ENCODE data around the gene BTN1A1. TPM values are rescaled to one million over a fixed set of nuclear protein-coding genes. Genes with fewer than 3 reads are reported as not detected.

BTN1A1 gene
- total RNA-seq, 4 donors from 2014 or later: not detected

DNA sequence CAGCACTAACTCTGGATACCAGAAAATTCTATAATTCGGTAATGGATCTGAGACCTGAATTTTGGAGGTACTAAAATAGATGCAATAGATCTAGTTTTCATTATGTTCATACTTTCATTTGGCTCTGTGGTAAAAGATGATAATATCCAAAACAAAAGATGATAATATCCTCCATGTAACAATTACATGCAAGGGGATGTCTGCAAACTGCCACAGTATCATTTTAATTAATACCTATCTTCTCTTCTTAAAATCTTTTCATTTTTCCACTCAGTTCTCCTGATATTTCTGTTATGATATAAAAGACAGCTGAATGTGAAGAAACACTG, 26.7 kb upstream of the BTN1A1 start:
- peak overlapping the region; percentile 86 to 99 (median 90) for H3K27ac ChIP-seq
- 50 to 52% methylated on average over 1 of the region's 1 CpG for WGBS, 2 donors (ENCODE audit: low coverage in 1 of 2)
- H3K36me3 ChIP-seq: peaks cover 0 to 21% of the 10 kb centered on the region in 2 donors
- ATAC-seq: no peak
- H3K4me1 ChIP-seq: peaks cover 0 to 32% (median 6%) of the 10 kb centered on the region in 3 donors
- H3K4me3 ChIP-seq: peak overlapping the region; percentile 48 to 91
- peaks cover 0 to 6% (median 0%) of the 10 kb centered on the region in 3 donors for H3K9me3 ChIP-seq
- TF ChIP-seq POLR2AphosphoS5 (IDR thresholded peaks at IDR 0.05) (no peak), POLR2A (IDR thresholded peaks at IDR 0.05) (no peak), CTCF (IDR thresholded peaks at IDR 0.05) (no peak)
- H3K27me3 ChIP-seq: no peaks in the 10 kb centered on the region

DNA sequence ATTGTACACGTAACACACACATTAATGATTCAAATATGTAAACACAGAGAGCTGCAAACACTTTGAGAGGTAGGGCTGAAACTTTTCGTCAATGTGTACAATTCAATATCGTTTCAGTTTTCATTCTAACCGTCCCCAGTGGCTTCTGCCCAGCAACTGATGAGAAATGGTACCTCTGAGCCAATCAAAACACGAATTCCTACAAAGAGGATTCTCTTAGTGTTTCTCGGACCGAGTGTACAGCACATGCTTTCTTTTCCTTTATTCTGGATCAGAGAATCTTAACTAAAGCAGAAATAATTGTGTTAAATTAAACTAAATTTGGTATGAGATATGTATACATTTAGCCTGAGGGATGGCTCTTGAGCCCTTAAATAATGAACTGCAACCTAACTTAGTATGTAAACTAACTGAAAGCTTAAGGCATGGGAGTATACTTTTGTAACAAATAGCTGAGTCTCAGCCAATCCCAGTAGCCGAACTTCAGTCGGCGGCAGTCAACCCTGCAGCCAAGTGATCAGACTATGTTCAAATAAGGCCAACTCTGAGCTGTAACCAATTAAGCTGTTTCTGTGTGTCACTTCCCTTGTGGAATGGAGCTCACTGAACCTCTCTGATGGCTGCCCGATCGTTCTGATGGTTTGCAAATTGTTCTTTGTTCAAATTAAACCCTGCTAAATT, 26.2 kb upstream of the BTN1A1 start:
- peak overlapping the region; percentile 48 to 91 for H3K4me3 ChIP-seq
- peak; percentile 99 for ATAC-seq
- WGBS, 2 donors (ENCODE audit: low coverage in 1 of 2): 1 to 3% methylated on average over 8 to 10 of the region's 12 CpGs
- no peaks in the 10 kb centered on the region for H3K27me3 ChIP-seq
- H3K27ac ChIP-seq: peak overlapping the region; percentile 86 to 99 (median 90)
- H3K4me1 ChIP-seq: peaks cover 0 to 32% (median 6%) of the 10 kb centered on the region in 3 donors
- TF ChIP-seq POLR2A (IDR thresholded peaks at IDR 0.05): peak; percentile 49 to 71
- TF ChIP-seq EP300 (IDR thresholded peaks at IDR 0.05): no peak
- peak; percentile 94 for TF ChIP-seq POLR2AphosphoS5 (IDR thresholded peaks at IDR 0.05)
- peaks cover 0 to 6% (median 0%) of the 10 kb centered on the region in 3 donors for H3K9me3 ChIP-seq
- peaks cover 0 to 16% of the 10 kb centered on the region in 2 donors for H3K36me3 ChIP-seq

GRCh38 chr6:26474439-26474881, 25.6 kb upstream of the BTN1A1 start:
- TF ChIP-seq EP300 (IDR thresholded peaks at IDR 0.05) (no peak), POLR2AphosphoS5 (IDR thresholded peaks at IDR 0.05) (no peak), CTCF (IDR thresholded peaks at IDR 0.05) (no peak), POLR2A (IDR thresholded peaks at IDR 0.05) (no peak)
- Histone ChIP-seq H3K27me3 (no peaks in the 10 kb centered on the region), H3K4me1 (peaks cover 0 to 32% (median 6%) of the 10 kb centered on the region in 3 donors), H3K36me3 (peaks cover 0 to 11% of the 10 kb centered on the region in 2 donors), H3K4me3 (peak overlapping the region; percentile 48 to 91), H3K9me3 (peaks cover 0 to 6% (median 0%) of the 10 kb centered on the region in 3 donors), H3K27ac (peak overlapping the region; percentile 86 to 99 (median 90))
- 24 to 31% methylated on average over 2 of the region's 2 CpGs for WGBS, 2 donors (ENCODE audit: low coverage in 1 of 2)
- ATAC-seq: peak; percentile 11

- Histone ChIP-seq H3K4me3 (no peak overlapping the region), H3K27me3 (no peaks in the 10 kb centered on the region), H3K9me3 (peaks cover 0 to 6% (median 0%) of the 10 kb centered on the region in 3 donors), H3K27ac (peak overlapping the region in 2 of 4 donors; percentile 88 to 91), H3K4me1 (peaks cover 0 to 32% (median 6%) of the 10 kb centered on the region in 3 donors), H3K36me3 (no peaks in the 10 kb centered on the region)
- no peak for ATAC-seq
- WGBS, 2 donors (ENCODE audit: low coverage in 1 of 2): 74 to 79% methylated on average over 5 to 7 of the region's 7 CpGs
- TF ChIP-seq CTCF (IDR thresholded peaks at IDR 0.05): no peak
- TF ChIP-seq POLR2A (IDR thresholded peaks at IDR 0.05): no peak
- TF ChIP-seq EP300 (IDR thresholded peaks at IDR 0.05): no peak
- no peak for TF ChIP-seq POLR2AphosphoS5 (IDR thresholded peaks at IDR 0.05)
Observed at GRCh38 chr6:26475823-26476729, 24.0 kb upstream of the BTN1A1 start.

DNA sequence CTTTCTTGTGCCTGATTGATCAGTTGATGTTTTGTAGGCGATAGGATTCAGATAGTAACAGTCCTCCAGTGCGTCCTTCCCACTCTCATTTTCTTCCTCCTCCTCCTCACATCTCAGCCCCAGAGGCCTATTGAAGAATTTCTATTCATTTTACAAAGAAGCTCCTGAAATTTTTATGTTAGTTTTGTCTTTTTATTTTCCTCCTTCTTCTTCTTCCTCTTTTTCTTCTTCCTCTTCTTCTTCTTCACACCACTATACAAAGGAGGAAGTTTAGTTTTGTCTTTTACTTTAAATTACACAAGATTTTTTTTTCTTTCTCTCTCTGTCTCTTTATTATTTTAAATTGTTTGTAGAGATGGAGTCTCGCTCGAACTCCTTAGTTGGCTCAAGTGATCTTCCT, 23.2 kb upstream of the BTN1A1 start:
- H3K27me3 ChIP-seq: no peaks in the 10 kb centered on the region
- H3K4me3 ChIP-seq: no peak overlapping the region
- H3K4me1 ChIP-seq: peaks cover 0 to 32% (median 6%) of the 10 kb centered on the region in 3 donors
- WGBS, 2 donors (ENCODE audit: low coverage in 1 of 2): 69% methylated on average over 4 of the region's 4 CpGs; no CpG with 5 or more reads in 1 of the 2 donors
- TF ChIP-seq POLR2A (IDR thresholded peaks at IDR 0.05): no peak
- TF ChIP-seq POLR2AphosphoS5 (IDR thresholded peaks at IDR 0.05): no peak
- TF ChIP-seq EP300 (IDR thresholded peaks at IDR 0.05): no peak
- TF ChIP-seq CTCF (IDR thresholded peaks at IDR 0.05): no peak
- no peak for ATAC-seq
- peaks cover 0 to 5% (median 0%) of the 10 kb centered on the region in 3 donors for H3K9me3 ChIP-seq
- no peaks in the 10 kb centered on the region for H3K36me3 ChIP-seq
- H3K27ac ChIP-seq: peak overlapping the region in 1 of 4 donors; percentile 91
